Measurements from ENCODE around the gene RECQL. TPM values are rescaled to one million over a fixed set of nuclear protein-coding genes. Genes with fewer than 3 reads are reported as not detected.
A peak's percentile ranks its signal among the peaks of the same experiment; 100 is the strongest.

The RECQL gene
- total RNA-seq, 2 donors from 2014 or later = 17.8 to 20.0 TPM

DNA sequence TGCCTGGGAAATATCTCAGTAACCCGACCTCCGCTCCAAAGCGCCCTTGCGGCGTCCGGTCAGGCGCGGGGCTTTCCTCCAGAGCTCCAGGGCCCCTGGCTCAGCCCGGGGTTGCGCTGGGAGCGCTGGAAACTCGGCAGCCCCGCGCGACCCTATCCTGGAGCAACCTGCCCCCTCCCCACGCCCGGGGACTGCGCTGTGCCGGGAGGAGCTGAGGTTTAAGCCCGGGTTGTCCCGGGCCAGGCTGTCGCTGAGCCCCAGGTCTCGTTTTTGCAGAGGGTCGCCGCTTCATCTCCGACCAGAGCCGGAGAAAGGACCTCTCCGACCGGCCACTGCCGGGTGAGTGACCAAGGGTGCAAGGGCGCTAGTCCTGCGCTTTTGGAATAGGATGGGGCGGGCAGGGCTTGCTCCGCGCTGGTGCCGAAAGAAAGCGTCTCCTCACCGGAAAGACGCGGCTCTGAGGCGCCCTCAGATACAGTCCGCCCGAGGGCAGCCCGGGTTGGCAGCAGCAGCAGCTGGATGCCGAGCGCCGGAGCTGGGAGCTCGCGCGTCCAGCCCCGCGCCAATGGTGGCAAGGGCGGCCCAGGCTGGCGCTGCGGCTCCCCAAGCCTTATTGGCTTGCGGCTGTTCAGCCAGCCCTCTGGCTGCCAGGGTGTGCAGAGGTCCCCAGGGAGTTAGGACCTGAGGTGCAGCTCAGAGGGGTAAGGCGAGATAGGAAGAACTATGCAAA is 26.2 kb upstream of the RECQL start:
- H3K9me3 ChIP-seq = no peaks in the 10 kb centered on the region
- peak overlapping the region; percentile 55 to 59 for H3K4me3 ChIP-seq
- peaks cover 0 to 25% of the 10 kb centered on the region in 2 donors for H3K4me1 ChIP-seq
- H3K27me3 ChIP-seq = no peaks in the 10 kb centered on the region
- H3K36me3 ChIP-seq = no peaks in the 10 kb centered on the region
- H3K27ac ChIP-seq = peak overlapping the region; percentile 50 to 80
- TF ChIP-seq CTCF (IDR thresholded peaks at IDR 0.05) = peak in 1 of 2 donors; percentile 38
- no peak for DNase-seq (ENCODE audit: low spot score)

DNA sequence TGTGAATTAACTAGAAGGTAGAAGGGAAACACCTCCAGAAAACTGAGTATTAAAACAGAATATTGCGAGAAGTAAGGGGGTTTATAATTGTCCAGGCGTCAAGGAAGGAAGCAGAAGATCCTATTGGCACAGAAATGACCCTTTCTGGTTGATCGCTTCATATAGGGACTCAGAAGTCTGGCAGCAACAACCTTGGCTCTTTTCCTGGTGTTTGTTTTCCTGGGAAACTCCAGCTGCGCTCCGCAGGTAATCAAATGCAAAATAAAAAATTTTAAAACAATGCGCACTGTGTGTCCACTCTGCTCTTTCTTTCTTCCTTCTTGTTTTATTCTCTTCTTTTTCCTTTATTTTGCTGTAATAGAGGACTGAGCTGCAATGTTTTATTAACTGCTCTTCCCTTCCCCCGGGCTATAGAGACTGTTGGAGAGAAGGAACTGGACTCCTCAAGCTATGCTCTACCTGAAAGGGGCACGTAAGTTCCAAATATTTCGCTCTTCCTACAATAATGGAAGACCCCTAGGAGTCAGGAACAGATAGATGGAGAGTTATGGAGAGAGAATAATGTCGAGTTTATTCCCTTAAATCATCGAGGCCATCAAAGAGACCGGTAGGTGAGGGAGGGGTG is 25.4 kb upstream of the RECQL start:
- Histone ChIP-seq H3K4me3 (peak overlapping the region; percentile 55 to 59), H3K36me3 (no peaks in the 10 kb centered on the region), H3K9me3 (no peaks in the 10 kb centered on the region), H3K27me3 (no peaks in the 10 kb centered on the region), H3K27ac (peak overlapping the region; percentile 50 to 80), H3K4me1 (peaks cover 0 to 25% of the 10 kb centered on the region in 2 donors)
- TF ChIP-seq CTCF (IDR thresholded peaks at IDR 0.05) = no peak
- no peak for DNase-seq (ENCODE audit: low spot score)

- no peak for TF ChIP-seq CTCF (IDR thresholded peaks at IDR 0.05)
- no peak within 1 kb of the TSS for H3K27ac ChIP-seq
- H3K4me1 ChIP-seq = peaks cover 0 to 25% of the 10 kb centered on the region in 2 donors
- no peak for DNase-seq (ENCODE audit: low spot score)
- H3K27me3 ChIP-seq = no peaks in the 10 kb centered on the region
- peak within 1 kb of the TSS; percentile 55 to 59 for H3K4me3 ChIP-seq
- H3K36me3 ChIP-seq = no peaks in the 10 kb centered on the region
- no peaks in the 10 kb centered on the region for H3K9me3 ChIP-seq
Measured at GRCh38 chr12:21526053-21526452, 24.6 kb upstream of the RECQL start, which contains the start of gene SPX. Gene SPX, plus strand, starts transcription at chr12:21526296. Its CDS starts 177 bp downstream, at chr12:21526473.

- Histone ChIP-seq H3K27ac (no peak overlapping the region), H3K9me3 (no peaks in the 10 kb centered on the region), H3K27me3 (no peaks in the 10 kb centered on the region), H3K4me3 (no peak overlapping the region), H3K4me1 (peaks cover 0 to 10% of the 10 kb centered on the region in 2 donors), H3K36me3 (no peaks in the 10 kb centered on the region)
- no peak for TF ChIP-seq CTCF (IDR thresholded peaks at IDR 0.05)
- DNase-seq (ENCODE audit: low spot score) = no peak
Measured at GRCh38 chr12:21523148-21523547, 21.7 kb upstream of the RECQL start.

GRCh38 chr12:21521541-21521940 is 20.1 kb upstream of the RECQL start:
- TF ChIP-seq CTCF (IDR thresholded peaks at IDR 0.05) = no peak

More at GRCh38 chr12:21521541-21521940, 20.1 kb upstream of the RECQL start:
- Histone ChIP-seq H3K4me3 (no peak overlapping the region), H3K27ac (no peak overlapping the region), H3K36me3 (peaks cover 6% of the 10 kb centered on the region), H3K27me3 (no peaks in the 10 kb centered on the region), H3K9me3 (no peaks in the 10 kb centered on the region), H3K4me1 (no peaks in the 10 kb centered on the region)
- no peak for DNase-seq (ENCODE audit: low spot score)
